Adrenal gland (tissue), 5 donors: ENCODE results near the gene AMER3.

Source experiments
- POLR2A ChIP-seq, 2 donors: fragments of 450-650 bp; IDR thresholded peaks; one replicate each; pipeline ENCODE4 v1.6.1; 2017; ENCODE audit warnings: antibody characterized with exemption in 2 of 2, mild to moderate bottlenecking in 2 of 2, moderate library complexity in 1 of 2
- TF ChIP-seq, protein P1 (sequence below), 6 experiments: fragments of 450-650 bp in 4 of 6; fragments of 200-600 bp in 2 of 6; sonication (generic) in 1 of 6; IDR thresholded peaks; 1 replicate in 5 of 6; 2 replicates in 1 of 6; pipeline versions ENCODE4 v1.5.1 to v1.8.0; 2016 to 2021; ENCODE audit warnings: antibody characterized with exemption in 6 of 6, mild to moderate bottlenecking in 2 of 6, moderate library complexity in 1 of 6
- donor health status: DM: no; HTN: no; CAD: no.

DNA sequence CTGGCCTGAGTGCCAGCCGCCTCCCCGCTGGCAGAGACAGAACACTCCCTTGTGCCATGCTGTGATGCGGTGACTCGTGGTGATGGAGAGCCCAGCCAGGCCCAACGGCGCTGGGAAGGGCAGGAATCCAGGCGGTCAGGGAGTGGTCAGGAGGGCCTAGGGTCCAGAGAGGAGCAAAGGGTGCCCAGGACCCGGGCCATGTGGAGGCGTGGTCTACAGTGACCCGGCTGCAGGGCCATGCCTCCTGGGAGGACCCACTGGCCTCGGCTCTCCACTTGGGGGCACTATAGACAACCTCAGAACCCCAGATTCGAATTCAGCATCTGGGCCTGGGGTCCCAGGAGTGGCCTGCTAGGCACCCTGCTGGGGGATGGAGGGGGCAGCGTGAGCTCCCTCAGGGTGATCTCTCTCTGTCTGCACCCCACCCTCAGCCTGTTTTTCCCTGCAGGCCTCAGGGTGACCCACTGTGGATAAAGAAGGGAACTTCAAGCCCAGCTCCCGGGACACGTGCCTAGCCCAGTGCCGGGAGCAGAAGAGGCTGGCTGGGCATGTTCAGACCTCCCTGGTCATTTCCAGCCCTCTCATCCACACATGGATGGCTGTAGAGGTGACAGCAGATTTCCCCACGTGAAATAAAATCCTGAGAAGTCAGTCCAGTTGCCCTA is 13.0 kb downstream of the AMER3 start:
- TF ChIP-seq, protein P1, sequence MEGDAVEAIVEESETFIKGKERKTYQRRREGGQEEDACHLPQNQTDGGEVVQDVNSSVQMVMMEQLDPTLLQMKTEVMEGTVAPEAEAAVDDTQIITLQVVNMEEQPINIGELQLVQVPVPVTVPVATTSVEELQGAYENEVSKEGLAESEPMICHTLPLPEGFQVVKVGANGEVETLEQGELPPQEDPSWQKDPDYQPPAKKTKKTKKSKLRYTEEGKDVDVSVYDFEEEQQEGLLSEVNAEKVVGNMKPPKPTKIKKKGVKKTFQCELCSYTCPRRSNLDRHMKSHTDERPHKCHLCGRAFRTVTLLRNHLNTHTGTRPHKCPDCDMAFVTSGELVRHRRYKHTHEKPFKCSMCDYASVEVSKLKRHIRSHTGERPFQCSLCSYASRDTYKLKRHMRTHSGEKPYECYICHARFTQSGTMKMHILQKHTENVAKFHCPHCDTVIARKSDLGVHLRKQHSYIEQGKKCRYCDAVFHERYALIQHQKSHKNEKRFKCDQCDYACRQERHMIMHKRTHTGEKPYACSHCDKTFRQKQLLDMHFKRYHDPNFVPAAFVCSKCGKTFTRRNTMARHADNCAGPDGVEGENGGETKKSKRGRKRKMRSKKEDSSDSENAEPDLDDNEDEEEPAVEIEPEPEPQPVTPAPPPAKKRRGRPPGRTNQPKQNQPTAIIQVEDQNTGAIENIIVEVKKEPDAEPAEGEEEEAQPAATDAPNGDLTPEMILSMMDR (IDR thresholded peaks at IDR 0.05): no peak
- TF ChIP-seq POLR2A (IDR thresholded peaks at IDR 0.05): no peak
